ENCODE results near the gene PLD3.
A peak's percentile ranks its signal among the peaks of the same experiment; 100 is the strongest.

PLD3 gene

DNA sequence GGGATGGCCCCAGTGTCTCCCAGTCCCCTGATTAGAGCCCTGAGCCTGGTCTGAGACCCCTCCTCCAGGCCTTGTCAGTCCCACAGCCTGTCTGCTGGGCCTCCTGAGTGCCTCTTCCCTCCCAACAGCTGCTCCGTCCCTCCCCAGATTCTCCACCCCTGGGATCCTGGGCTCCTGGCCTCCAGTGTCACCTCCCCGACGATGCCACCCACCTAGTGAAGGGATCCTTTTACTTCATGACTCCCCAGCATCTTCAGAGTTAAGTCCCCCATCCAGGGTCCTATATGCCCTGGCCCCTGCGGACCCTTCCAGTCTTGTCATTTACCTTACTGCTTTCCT is 69.1 kb downstream of the PLD3 start:
- TF ChIP-seq, protein P1, sequence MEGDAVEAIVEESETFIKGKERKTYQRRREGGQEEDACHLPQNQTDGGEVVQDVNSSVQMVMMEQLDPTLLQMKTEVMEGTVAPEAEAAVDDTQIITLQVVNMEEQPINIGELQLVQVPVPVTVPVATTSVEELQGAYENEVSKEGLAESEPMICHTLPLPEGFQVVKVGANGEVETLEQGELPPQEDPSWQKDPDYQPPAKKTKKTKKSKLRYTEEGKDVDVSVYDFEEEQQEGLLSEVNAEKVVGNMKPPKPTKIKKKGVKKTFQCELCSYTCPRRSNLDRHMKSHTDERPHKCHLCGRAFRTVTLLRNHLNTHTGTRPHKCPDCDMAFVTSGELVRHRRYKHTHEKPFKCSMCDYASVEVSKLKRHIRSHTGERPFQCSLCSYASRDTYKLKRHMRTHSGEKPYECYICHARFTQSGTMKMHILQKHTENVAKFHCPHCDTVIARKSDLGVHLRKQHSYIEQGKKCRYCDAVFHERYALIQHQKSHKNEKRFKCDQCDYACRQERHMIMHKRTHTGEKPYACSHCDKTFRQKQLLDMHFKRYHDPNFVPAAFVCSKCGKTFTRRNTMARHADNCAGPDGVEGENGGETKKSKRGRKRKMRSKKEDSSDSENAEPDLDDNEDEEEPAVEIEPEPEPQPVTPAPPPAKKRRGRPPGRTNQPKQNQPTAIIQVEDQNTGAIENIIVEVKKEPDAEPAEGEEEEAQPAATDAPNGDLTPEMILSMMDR (conservative IDR thresholded peaks at IDR 0.05; ENCODE audit: control insufficient read depth, insufficient read depth, low read depth, low read length): no peak
- no peak for DNase-seq (ENCODE audit: low read depth)
- no peak overlapping the region for H3K4me3 ChIP-seq (ENCODE audit: control insufficient read depth, low read depth, low read length)

- TF ChIP-seq, protein P1 (conservative IDR thresholded peaks at IDR 0.05; ENCODE audit: control insufficient read depth, insufficient read depth, low read depth, low read length): no peak
- H3K4me3 ChIP-seq (ENCODE audit: control insufficient read depth, low read depth, low read length): no peak overlapping the region
These were observed 69.5 kb downstream of the PLD3 start for GRCh38 chr19:40418040-40418439.

GRCh38 chr19:40419066-40419612 is 70.6 kb downstream of the PLD3 start:
- no peak overlapping the region for H3K4me3 ChIP-seq (ENCODE audit: control insufficient read depth, low read depth, low read length)
- TF ChIP-seq, protein P1 (conservative IDR thresholded peaks at IDR 0.05; ENCODE audit: control insufficient read depth, insufficient read depth, low read depth, low read length): no peak
- DNase-seq (ENCODE audit: low read depth): no peak

More at GRCh38 chr19:40418040-40418439, 69.5 kb downstream of the PLD3 start:
- DNase-seq (ENCODE audit: low read depth): no peak

DNA sequence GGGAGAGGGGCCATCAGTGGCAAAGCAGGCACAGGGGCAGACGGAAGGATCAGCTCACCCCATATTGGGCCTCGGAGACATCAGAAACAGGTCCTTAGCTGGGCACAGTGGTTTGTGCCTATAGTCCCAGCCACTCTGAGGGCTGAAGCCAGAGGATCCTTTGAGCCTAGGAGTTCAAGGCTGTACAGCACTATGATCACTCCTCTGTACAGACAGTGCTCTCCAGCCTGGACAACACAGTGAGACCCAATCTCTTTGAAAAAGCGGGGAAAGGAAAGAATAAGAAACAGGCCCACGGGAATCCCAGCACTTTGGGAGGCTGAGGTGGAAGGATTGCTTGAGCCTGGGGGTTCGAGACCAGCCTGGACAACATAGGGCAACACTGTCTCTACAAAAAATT is 71.3 kb downstream of the PLD3 start:
- TF ChIP-seq, protein P1 (conservative IDR thresholded peaks at IDR 0.05; ENCODE audit: control insufficient read depth, insufficient read depth, low read depth, low read length): no peak
- DNase-seq (ENCODE audit: low read depth): no peak
- no peak overlapping the region for H3K4me3 ChIP-seq (ENCODE audit: control insufficient read depth, low read depth, low read length)

DNA sequence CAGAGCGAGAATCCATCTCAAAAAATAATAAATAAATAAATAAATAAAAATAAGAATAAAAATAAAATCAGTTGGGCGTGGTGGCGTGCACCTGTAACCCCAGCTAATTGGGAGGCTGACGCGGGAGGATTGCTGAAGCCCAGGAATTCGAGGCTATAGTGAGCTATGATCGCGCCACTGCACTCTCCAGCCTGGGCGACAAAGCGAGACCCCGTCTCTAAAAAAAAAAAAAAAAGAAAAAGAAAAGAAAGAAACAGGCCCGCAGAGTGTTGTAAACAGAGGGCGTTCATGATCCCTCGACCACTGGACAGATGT is 71.9 kb downstream of the PLD3 start:
- H3K4me3 ChIP-seq (ENCODE audit: control insufficient read depth, low read depth, low read length): peak overlapping the region; percentile 68
- no peak for DNase-seq (ENCODE audit: low read depth)
- TF ChIP-seq, protein P1 (conservative IDR thresholded peaks at IDR 0.05; ENCODE audit: control insufficient read depth, insufficient read depth, low read depth, low read length): no peak

DNA sequence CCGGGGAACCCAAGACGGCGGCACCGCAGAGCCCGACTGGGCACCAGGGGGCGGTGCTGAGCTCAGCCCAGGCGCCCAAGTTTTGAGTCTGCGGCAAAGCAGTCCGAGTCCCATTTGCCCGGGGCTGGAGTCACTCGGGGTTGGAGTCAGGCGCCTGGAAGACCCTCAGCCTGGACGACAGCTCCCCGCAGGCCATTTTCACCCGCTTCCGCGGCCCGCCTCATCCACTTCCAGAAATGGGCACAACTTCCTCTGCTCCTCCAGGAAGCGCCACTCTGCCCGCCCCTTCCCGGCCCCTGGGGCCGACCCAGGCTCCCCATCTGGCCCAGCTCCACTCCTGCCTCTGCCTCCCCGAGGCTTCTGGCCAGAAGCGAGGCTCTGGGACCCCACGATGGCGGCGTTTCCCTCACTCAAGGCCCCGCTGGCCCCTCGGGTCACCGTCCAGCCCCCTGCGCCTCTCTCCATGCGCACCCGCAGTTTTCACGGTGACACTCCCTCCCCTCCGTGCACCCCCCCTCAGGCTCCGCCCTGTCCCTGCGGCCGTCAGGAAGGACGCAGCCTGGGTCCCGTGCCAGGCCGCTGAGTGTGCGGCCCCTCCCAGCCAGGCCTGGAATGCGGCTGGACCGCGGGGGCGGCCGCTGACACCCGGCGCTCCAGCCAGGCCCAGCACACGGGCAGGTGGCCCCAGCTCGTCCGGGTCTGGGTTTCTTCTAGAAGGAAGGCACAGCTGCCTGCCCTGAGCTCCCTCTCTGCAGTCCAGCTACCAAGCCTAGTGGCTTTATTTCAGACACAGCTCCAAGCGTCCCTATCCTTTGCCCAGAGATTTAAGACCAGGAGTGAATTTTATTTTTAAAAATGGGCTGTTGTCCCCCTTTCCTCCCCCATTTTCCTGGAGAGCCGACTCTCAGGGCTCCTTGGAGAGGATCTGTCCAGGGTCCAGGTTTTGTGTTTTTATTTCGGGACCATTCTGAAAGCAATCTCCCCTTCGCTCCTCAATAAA is 72.6 kb downstream of the PLD3 start:
- TF ChIP-seq, protein P1 (conservative IDR thresholded peaks at IDR 0.05; ENCODE audit: control insufficient read depth, insufficient read depth, low read depth, low read length): peak; percentile 87
- DNase-seq (ENCODE audit: low read depth): peak; percentile 91
- peak overlapping the region; percentile 68 for H3K4me3 ChIP-seq (ENCODE audit: control insufficient read depth, low read depth, low read length)
